Activated CD4-positive, alpha-beta memory T cell treated with anti-CD3 and anti-CD28 coated beads for 36 hours (primary cell): ENCODE results near the gene PSMF1. TPM values are rescaled to one million over a fixed set of nuclear protein-coding genes. Genes with fewer than 3 reads are reported as not detected.

Experiments used
- CTCF ChIA-PET: fragments of 350-600 bp; sonication (Branson Sonifier 250); formaldehyde crosslinking; loops from one replicate; lab custom pipeline; 2021; ENCODE audit warnings: antibody characterized with exemption, inconsistent platforms; lab: Charles Lee
- POLR2A ChIA-PET: fragments of 350-600 bp; sonication (Branson Sonifier 250); formaldehyde crosslinking; loops from one replicate; lab custom pipeline; 2021; ENCODE audit warnings: antibody characterized with exemption; lab: Charles Lee
- DNase-seq: peaks from one replicate; pipeline ENCODE4 v3.0.0-alpha.2; 2020
- H3K27ac Mint-ChIP-seq: one replicate; pipeline ENCODE4 v1.8.0; 2021; ENCODE audit warnings: mixed read lengths
- H3K27me3 Mint-ChIP-seq: one replicate; pipeline ENCODE4 v1.8.0; 2021; ENCODE audit warnings: mixed read lengths
- H3K36me3 Mint-ChIP-seq: one replicate; pipeline ENCODE4 v1.8.0; 2021; ENCODE audit warnings: mixed read lengths
- H3K4me1 Mint-ChIP-seq: one replicate; pipeline ENCODE4 v1.8.0; 2021; ENCODE audit warnings: low read depth, mixed read lengths
- H3K4me3 Mint-ChIP-seq: one replicate; pipeline ENCODE4 v1.8.0; 2021; ENCODE audit warnings: mild to moderate bottlenecking, mixed read lengths
- H3K9me3 Mint-ChIP-seq: one replicate; pipeline ENCODE4 v1.8.0; 2021; ENCODE audit warnings: mixed read lengths
- intact Hi-C: fragments of 100-400 bp; cut with micrococcal nuclease; formaldehyde crosslinking; loops from one replicate; pipeline ENCODE4 v1.15.1; 2023
- total RNA-seq, 2 experiments: library from RNA; stranded (reverse); gene quantifications; one replicate each; pipeline ENCODE4 v1.2.3, GENCODE V29; 2021

The PSMF1 gene
- total RNA-seq, 2 experiments from 2014 or later: 140 to 149 TPM

DNA sequence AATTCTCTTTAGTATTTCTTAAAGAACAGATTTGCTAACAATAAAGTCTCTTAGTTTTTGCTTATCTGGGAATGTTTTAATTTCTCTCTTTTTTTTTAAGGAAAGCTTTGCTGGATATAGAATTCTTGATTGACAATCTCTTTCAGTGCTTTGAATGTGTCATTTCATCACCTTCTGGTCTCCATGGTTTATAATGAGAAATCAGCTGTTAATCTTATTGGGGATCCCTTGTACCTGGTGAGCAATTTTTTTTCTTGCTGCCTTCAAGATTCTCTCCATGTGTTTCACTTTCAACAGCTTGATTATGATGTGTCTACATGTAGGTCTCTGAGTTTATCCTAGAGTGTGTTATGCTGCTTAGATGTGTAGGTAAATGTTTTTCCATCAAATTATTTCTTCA is 16.4 kb upstream of the PSMF1 start:
- intact Hi-C loops: no loop called here

DNA sequence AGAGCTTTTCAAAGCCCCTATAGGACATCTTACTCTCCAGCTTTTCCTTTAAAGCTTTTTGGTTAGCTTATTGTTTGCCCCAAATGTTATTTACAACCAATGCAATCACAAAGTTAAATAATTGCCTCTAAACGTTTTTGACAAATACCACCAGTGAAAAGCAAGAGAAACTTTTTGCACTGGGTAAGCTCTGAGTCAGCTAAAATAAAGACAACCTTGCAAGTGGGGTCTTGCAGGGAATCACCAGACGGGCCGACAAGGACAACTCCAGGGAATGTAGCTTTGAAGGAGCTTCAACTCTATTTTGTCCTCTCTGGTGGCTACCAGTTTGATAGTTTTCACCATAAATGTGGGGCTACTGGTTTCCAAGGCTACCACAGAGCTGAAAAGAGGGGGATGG is 14.7 kb upstream of the PSMF1 start:
- ChIA-PET CTCF (no interaction called here), POLR2A (no interaction called here)
- H3K36me3 Mint-ChIP-seq: peaks cover 3% of the 10 kb centered on the region
- H3K9me3 Mint-ChIP-seq: peaks cover 12% of the 10 kb centered on the region
- H3K27me3 Mint-ChIP-seq: no peaks in the 10 kb centered on the region
- H3K4me1 Mint-ChIP-seq: peaks cover 2% of the 10 kb centered on the region
- H3K27ac Mint-ChIP-seq: no peak overlapping the region
- intact Hi-C loops: no loop called here
- H3K4me3 Mint-ChIP-seq: no peak overlapping the region
- no peak for DNase-seq

More for the DNA sequence above, 16.4 kb upstream of the PSMF1 start:
- Mint-ChIP-seq H3K4me1 (no peaks in the 10 kb centered on the region), H3K4me3 (no peak overlapping the region), H3K36me3 (peaks cover 3% of the 10 kb centered on the region), H3K27me3 (no peaks in the 10 kb centered on the region), H3K9me3 (peaks cover 12% of the 10 kb centered on the region), H3K27ac (no peak overlapping the region)
- ChIA-PET POLR2A (no interaction called here), CTCF (no interaction called here)
- no peak for DNase-seq

DNA sequence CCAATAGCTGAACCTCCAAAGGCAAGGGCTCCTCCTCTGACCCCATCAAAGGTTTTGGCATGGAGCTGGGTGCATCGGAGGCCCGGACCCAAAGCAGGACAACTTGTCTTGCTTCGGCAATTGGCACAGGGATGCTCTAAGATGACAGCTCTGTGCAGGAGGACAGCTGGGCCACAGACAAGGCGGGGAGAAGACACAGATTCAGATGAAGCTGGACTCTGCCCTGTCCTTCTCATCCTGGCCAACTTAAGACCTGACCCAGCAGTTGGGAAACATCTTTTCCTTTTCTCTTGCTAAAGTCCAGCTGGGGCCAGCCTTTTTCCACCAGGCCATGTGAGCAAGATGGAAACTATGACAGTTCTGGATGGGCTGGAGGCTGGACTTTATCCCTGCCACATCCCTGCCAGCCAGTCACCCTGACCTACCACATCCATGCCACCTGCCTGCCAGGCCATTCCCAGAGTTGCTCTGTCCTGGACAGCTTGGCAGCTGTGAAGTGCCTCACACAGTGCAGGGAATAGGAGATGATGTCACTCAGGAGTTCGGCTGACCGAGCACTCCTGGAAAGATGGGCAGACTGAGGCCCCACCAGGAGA is 12.7 kb upstream of the PSMF1 start:
- ChIA-PET POLR2A (no interaction called here), CTCF (interaction anchor here (1.9 to 4.9 kb wide), 2 partner anchors 17 to 106 kb away, joined by 5 to 45 read pairs; no protein-coding TSS in a partner anchor)
- DNase-seq: no peak
- Mint-ChIP-seq H3K9me3 (peaks cover 10% of the 10 kb centered on the region), H3K27ac (no peak overlapping the region), H3K27me3 (no peaks in the 10 kb centered on the region), H3K36me3 (peaks cover 3% of the 10 kb centered on the region), H3K4me1 (peaks cover 2% of the 10 kb centered on the region), H3K4me3 (no peak overlapping the region)
- intact Hi-C loops: loop anchor here (5.0 kb wide), 1 partner anchor 133 kb away; no protein-coding TSS in a partner anchor

DNA sequence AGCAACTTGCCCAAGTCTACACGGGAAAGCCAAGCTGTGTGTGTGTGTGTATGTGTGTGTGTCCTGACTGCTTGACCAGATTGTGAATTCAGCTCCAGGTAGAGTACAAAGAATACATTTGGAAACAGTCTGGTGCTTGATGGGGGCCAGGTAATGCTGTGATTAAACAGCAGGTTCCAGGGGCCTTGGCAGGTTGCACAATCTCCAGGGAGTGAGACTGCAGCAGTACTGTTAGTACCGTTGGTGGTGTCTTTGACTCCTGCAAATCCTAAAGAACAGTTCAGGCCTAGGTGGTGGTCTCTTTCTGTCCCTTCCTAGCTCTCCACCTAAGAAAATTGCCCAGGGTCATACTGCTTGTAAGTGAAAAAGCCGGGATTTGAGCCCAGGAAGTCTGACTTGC is 11.2 kb upstream of the PSMF1 start:
- Mint-ChIP-seq H3K36me3 (peaks cover 2% of the 10 kb centered on the region), H3K4me3 (no peak overlapping the region), H3K27ac (no peak overlapping the region), H3K4me1 (peaks cover 2% of the 10 kb centered on the region), H3K27me3 (no peaks in the 10 kb centered on the region), H3K9me3 (peaks cover 7% of the 10 kb centered on the region)
- intact Hi-C loops: loop anchor here (5.0 kb wide), 1 partner anchor 135 kb away; no protein-coding TSS in a partner anchor
- no peak for DNase-seq
- ChIA-PET CTCF (interaction anchor here (0.6 to 4.9 kb wide), 8 partner anchors 12 to 290 kb away, joined by 3 to 45 read pairs (median 8); partner anchors contain the start of gene PSMF1), POLR2A (no interaction called here)

DNA sequence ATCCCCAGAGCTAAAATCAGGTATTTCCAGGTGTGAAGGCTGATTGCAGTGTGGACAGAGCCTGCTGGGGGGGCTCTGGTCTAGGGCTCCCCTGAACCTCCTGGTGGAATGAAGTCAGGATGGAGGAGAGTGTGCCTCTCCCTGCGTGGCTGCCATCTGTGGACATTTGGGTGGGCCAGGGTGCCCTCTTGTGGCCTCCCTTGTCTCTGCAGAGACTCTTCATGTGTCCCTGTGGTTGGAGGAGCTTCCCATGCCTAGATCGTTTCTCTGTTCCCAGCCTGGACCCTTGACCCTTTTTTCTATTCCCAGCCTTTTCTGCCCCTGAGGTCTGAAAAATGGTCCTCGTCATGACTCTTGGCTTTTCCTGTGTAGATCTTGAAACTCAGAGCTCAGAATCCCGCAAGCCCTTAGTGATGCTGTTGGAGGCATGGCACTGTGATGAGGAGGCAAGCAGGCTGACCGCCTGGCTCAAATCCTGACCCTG is 9.9 kb upstream of the PSMF1 start:
- Mint-ChIP-seq H3K27ac (no peak overlapping the region), H3K9me3 (no peaks in the 10 kb centered on the region)
- POLR2A ChIA-PET: no interaction called here

DNA sequence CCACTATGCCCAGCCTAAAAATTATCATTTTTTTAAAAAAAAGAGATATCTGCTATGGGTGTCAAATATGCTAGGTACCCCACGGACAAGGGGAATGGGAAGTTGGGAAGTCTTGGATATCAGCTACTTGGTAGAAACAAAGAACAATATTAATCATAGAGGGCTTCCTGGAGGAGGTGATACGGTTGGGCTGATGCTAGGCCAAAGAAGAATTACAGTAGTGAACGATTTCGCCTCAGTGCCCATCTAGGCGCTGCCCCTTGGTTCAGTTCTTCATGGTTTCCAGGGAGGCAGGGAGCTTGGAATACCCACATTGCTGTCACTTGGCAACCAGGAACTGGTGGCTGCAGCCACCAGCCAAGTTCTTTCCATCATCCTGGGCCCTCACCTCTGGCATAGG is 5.5 kb upstream of the PSMF1 start:
- H3K4me1 Mint-ChIP-seq: peaks cover 13% of the 10 kb centered on the region
- CTCF ChIA-PET: no interaction called here
- no peak overlapping the region for H3K4me3 Mint-ChIP-seq
- H3K27ac Mint-ChIP-seq: no peak overlapping the region
- intact Hi-C loops: no loop called here
- H3K36me3 Mint-ChIP-seq: no peaks in the 10 kb centered on the region
- POLR2A ChIA-PET: interaction anchor here (0.6 kb wide), 1 partner anchor 154 kb away, joined by 4 read pairs; no protein-coding TSS in a partner anchor
- DNase-seq: no peak
- no peaks in the 10 kb centered on the region for H3K9me3 Mint-ChIP-seq
- no peaks in the 10 kb centered on the region for H3K27me3 Mint-ChIP-seq

More for the DNA sequence above, 9.9 kb upstream of the PSMF1 start:
- Mint-ChIP-seq H3K4me1 (peaks cover 2% of the 10 kb centered on the region), H3K27me3 (no peaks in the 10 kb centered on the region), H3K36me3 (no peaks in the 10 kb centered on the region), H3K4me3 (no peak overlapping the region)
- CTCF ChIA-PET: interaction anchor here (0.7 to 4.9 kb wide), 27 partner anchors 9 to 396 kb away, joined by 3 to 45 read pairs (median 5); partner anchors contain the start of genes FAM110A and PSMF1
- DNase-seq: peak; percentile 70
- intact Hi-C loops: loop anchor here (1.0 to 5.0 kb wide), 4 partner anchors 77 to 292 kb away; no protein-coding TSS in a partner anchor

DNA sequence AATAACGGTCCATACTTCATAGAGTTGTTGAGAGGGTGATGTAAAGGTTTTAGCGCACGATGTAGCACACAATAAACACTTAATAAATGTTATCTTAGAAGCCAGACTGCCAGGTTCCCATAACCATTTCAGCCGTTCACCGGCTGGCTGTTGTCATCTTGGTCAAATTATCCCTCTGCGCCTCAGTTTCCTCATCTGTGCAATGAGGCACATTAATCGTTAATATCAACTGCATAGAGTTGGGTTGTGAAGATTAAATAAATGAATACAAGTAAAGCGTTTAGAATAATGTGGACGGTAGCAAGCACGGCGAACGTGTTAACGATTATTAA is 432 bp upstream of the PSMF1 start:
- Mint-ChIP-seq H3K36me3 (peaks cover 26% of the 10 kb centered on the region), H3K27me3 (no peaks in the 10 kb centered on the region), H3K9me3 (no peaks in the 10 kb centered on the region), H3K4me3 (peak overlapping the region; percentile 89), H3K27ac (peak overlapping the region; percentile 84), H3K4me1 (peaks cover 51% of the 10 kb centered on the region)
- intact Hi-C loops: loop anchor here (1.0 to 2.0 kb wide), 4 partner anchors 95 to 349 kb away; partner anchors contain the start of genes FAM110A and FKBP1A
- DNase-seq: no peak
- POLR2A ChIA-PET: no interaction called here
- CTCF ChIA-PET: interaction anchor here (1.5 kb wide), 1 partner anchor 10 kb away, joined by 8 read pairs; no protein-coding TSS in a partner anchor

DNA sequence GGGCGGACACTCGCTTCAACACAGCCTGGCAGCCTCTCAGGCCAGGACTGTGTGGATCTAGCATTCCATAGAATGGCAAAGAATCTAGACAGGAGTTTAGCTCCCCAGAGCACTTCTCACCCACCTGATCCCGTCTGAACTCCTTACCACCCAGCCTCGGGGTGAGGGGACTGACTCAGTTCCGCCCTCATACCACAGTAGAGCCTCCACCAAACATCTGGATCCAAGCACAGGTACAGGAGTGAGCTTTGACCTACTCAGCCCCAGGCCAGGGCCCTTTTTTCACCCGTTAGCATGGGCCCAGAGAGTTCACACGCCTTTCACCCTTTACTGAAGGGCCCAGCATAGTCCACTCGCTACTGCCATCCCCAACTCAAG is 715 bp downstream of the PSMF1 start:
- peak; percentile 27 for DNase-seq
- Mint-ChIP-seq H3K27me3 (no peaks in the 10 kb centered on the region), H3K4me3 (peak overlapping the region; percentile 89), H3K36me3 (peaks cover 30% of the 10 kb centered on the region), H3K27ac (peak overlapping the region; percentile 84), H3K9me3 (no peaks in the 10 kb centered on the region), H3K4me1 (peaks cover 62% of the 10 kb centered on the region)
- intact Hi-C loops: loop anchor here (2.0 kb wide), 1 partner anchor 94 kb away; no protein-coding TSS in a partner anchor
- POLR2A ChIA-PET: no interaction called here
- CTCF ChIA-PET: interaction anchor here (1.6 to 1.9 kb wide), 2 partner anchors 11 to 94 kb away, joined by 7 to 12 read pairs; no protein-coding TSS in a partner anchor

DNA sequence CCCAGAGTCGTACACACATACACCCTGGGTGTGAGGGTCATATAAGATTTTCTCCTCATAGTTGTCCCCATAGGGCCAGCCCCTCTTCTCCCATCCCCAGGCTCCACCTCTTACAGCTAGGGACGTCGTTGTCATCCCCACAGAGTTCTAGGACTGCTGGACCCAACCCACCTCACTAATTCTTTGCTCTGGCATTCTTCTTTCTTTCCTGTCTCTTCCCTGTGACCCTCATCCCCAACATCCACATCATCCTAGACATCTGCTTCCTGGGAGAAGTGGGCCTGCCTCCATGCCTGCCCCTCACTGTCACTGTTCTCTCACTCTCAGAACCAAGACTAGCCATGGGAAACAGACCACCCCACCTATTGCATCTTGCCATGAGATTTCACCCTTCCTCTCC is 1.1 kb downstream of the PSMF1 start:
- intact Hi-C loops: loop anchor here (2.0 kb wide), 1 partner anchor 93 kb away; no protein-coding TSS in a partner anchor

DNA sequence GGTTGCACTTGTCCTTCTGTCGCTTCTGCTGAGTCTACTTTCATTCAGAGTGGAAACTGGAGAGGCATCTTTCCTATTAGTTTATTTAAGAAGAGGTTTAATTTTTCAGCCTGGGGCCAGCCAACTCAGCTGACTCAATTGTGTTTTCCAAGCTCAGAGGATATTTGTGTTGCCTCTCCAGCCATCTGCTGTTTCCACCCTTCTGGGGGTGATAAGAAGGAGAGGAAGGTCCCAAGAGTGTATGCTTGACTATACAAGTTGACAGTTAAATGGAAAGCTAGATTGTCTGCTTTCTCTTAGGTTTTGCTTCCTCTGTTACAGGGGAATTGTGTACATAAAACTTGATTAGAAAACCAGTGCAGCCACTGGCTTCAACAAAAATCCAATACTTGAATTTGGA is 3.0 kb downstream of the PSMF1 start:
- POLR2A ChIA-PET: no interaction called here
- Mint-ChIP-seq H3K36me3 (peaks cover 43% of the 10 kb centered on the region), H3K4me1 (peaks cover 65% of the 10 kb centered on the region), H3K4me3 (no peak overlapping the region), H3K27me3 (no peaks in the 10 kb centered on the region), H3K9me3 (no peaks in the 10 kb centered on the region), H3K27ac (peak overlapping the region; percentile 25)
- intact Hi-C loops: no loop called here
- DNase-seq: no peak
- CTCF ChIA-PET: interaction anchor here (1.8 kb wide), 1 partner anchor 13 kb away, joined by 12 read pairs; no protein-coding TSS in a partner anchor

More for the DNA sequence above, 1.1 kb downstream of the PSMF1 start:
- peak overlapping the region; percentile 84 for H3K27ac Mint-ChIP-seq
- H3K27me3 Mint-ChIP-seq: no peaks in the 10 kb centered on the region
- H3K4me1 Mint-ChIP-seq: peaks cover 62% of the 10 kb centered on the region
- H3K9me3 Mint-ChIP-seq: no peaks in the 10 kb centered on the region
- ChIA-PET POLR2A (no interaction called here), CTCF (interaction anchor here (1.6 to 1.9 kb wide), 3 partner anchors 11 to 359 kb away, joined by 3 to 12 read pairs (median 7); no protein-coding TSS in a partner anchor)
- H3K4me3 Mint-ChIP-seq: peak overlapping the region; percentile 89
- peaks cover 32% of the 10 kb centered on the region for H3K36me3 Mint-ChIP-seq
- no peak for DNase-seq

DNA sequence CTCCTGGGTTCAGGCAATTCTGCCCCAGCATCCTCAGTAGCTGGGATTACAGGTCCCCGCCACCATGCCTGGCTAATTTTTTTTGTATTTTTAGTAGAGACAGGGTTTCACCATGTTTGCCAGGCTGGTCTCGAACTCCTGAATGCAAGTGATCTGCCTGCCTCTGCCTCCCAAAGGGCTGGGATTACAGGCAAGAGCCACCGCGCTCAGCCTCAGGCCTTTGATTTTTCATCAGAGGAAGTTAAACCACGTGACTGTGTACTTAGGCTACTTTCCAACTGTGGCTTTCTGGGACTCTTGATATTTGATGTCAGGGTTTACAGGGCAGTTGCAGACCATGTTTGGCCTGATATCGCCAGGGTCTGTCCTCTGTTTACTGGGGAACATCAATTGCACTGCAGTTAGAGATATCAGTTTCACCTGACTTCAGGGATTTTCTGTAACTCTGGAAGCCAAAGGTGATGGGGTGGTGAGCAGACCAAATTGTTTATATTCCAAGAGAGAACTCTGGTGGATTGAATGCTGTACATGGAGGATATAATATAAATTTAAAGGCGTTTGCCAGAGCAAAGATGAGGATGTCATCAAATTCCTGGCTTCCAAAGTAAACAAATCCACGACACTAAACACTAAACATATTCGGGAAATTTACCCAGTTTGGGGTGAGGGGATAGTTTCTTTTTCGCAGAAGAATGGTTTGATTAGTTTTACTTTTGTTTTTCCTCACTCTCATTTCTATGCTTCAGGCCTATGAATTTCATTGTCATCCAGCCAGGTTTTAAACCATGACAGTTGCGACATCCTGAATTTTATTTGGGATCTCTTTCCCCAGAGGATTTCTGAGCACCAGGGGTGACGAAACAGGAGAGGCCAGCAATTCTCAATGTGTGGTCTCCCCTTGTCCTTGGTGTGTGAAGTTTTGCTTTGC is 4.2 kb downstream of the PSMF1 start:
- intact Hi-C loops: no loop called here
- CTCF ChIA-PET: no interaction called here
- H3K4me1 Mint-ChIP-seq: peaks cover 57% of the 10 kb centered on the region

More for the DNA sequence above, 4.2 kb downstream of the PSMF1 start:
- peak; percentile 39 for DNase-seq
- Mint-ChIP-seq H3K36me3 (peaks cover 50% of the 10 kb centered on the region), H3K27ac (peak overlapping the region; percentile 61), H3K9me3 (no peaks in the 10 kb centered on the region), H3K27me3 (no peaks in the 10 kb centered on the region), H3K4me3 (no peak overlapping the region)
- POLR2A ChIA-PET: no interaction called here
